Naive B cell (primary cell): Measurements from ENCODE around the gene RAMP3. TPM values are rescaled to one million over a fixed set of nuclear protein-coding genes. Genes with fewer than 3 reads are reported as not detected.
A peak's percentile ranks its signal among the peaks of the same experiment; 100 is the strongest.

ENCODE experiments used
- ATAC-seq, 2 donors: fragments of 150-1000 bp; cut with Tn5 transposase; 2 replicates each; pipeline ENCODE4 v1.10.0; 2021; ENCODE audit warnings: low read depth in 2 of 2, mild to moderate bottlenecking in 2 of 2, moderate library complexity in 2 of 2
- DNase-seq: peaks from one replicate; pipeline ENCODE4 v3.0.0; 2022
- H3K27ac Mint-ChIP-seq, 6 donors: one replicate each; pipeline ENCODE4 v1.8.0; 2020 to 2022; ENCODE audit warnings: mild to moderate bottlenecking in 6 of 6, mixed read lengths in 6 of 6, moderate library complexity in 5 of 6, inconsistent platforms in 2 of 6
- H3K27me3 Mint-ChIP-seq, 3 donors: one replicate each; pipeline ENCODE4 v1.8.0; 2021 to 2022; ENCODE audit warnings: mixed read lengths in 3 of 3, mild to moderate bottlenecking in 1 of 3
- H3K36me3 Mint-ChIP-seq, 2 donors: one replicate each; pipeline ENCODE4 v1.8.0; 2020 to 2022; ENCODE audit warnings: mixed read lengths in 2 of 2, inconsistent platforms in 1 of 2, mild to moderate bottlenecking in 1 of 2
- H3K4me1 Mint-ChIP-seq, 3 donors: one replicate each; pipeline ENCODE4 v1.8.0; 2020 to 2022; ENCODE audit warnings: mixed read lengths in 3 of 3, inconsistent platforms in 1 of 3, mild to moderate bottlenecking in 1 of 3, moderate library complexity in 1 of 3
- H3K4me3 Mint-ChIP-seq, 8 donors: one replicate each; pipeline ENCODE4 v1.8.0; 2020 to 2022; ENCODE audit warnings: mild to moderate bottlenecking in 8 of 8, mixed read lengths in 8 of 8, moderate library complexity in 8 of 8, inconsistent platforms in 2 of 8
- H3K9me3 Mint-ChIP-seq, 7 donors: one replicate each; pipeline ENCODE4 v1.8.0; 2020 to 2022; ENCODE audit warnings: mixed read lengths in 7 of 7, mild to moderate bottlenecking in 5 of 7, inconsistent platforms in 2 of 7, moderate library complexity in 1 of 7
- polyA plus RNA-seq, 6 donors: library from polyadenylated mRNA; unstranded; fragments of 300-500 nt; fragmentation: Illumina TruSeq; gene quantifications; one replicate each; pipeline ENCODE4 v1.2.3, GENCODE V29; 2021; ENCODE audit warnings: low read depth in 6 of 6

The RAMP3 gene
- polyA plus RNA-seq, 6 donors from 2014 or later = not detected

GRCh38 chr7:45223078-45223477, 65.5 kb downstream of the RAMP3 start:
- Mint-ChIP-seq H3K4me3 (no peak overlapping the region), H3K9me3 (no peaks in the 10 kb centered on the region), H3K27me3 (peaks cover 14 to 54% (median 43%) of the 10 kb centered on the region in 3 donors), H3K4me1 (no peaks in the 10 kb centered on the region), H3K27ac (no peak overlapping the region), H3K36me3 (no peaks in the 10 kb centered on the region)
- DNase-seq = no peak
- ATAC-seq = no peak

- no peaks in the 10 kb centered on the region for H3K4me1 Mint-ChIP-seq
- H3K9me3 Mint-ChIP-seq = no peaks in the 10 kb centered on the region
- ATAC-seq = no peak
- DNase-seq = no peak
- H3K36me3 Mint-ChIP-seq = no peaks in the 10 kb centered on the region
- H3K4me3 Mint-ChIP-seq = peak overlapping the region in 1 of 8 donors; percentile 35
- H3K27ac Mint-ChIP-seq = no peak overlapping the region
- peaks cover 14 to 56% (median 51%) of the 10 kb centered on the region in 3 donors for H3K27me3 Mint-ChIP-seq
These were observed 66.4 kb downstream of the RAMP3 start for GRCh38 chr7:45223728-45224630.

- peaks cover 14 to 48% (median 47%) of the 10 kb centered on the region in 3 donors for H3K27me3 Mint-ChIP-seq
These were observed 67.2 kb downstream of the RAMP3 start for GRCh38 chr7:45224832-45225231.

GRCh38 chr7:45225311-45225947, 67.8 kb downstream of the RAMP3 start:
- H3K4me3 Mint-ChIP-seq = no peak overlapping the region
- ATAC-seq (no peak), DNase-seq (no peak)
- no peaks in the 10 kb centered on the region for H3K36me3 Mint-ChIP-seq
- no peaks in the 10 kb centered on the region for H3K4me1 Mint-ChIP-seq
- H3K27me3 Mint-ChIP-seq = peaks cover 20 to 45% (median 45%) of the 10 kb centered on the region in 3 donors
- no peak overlapping the region for H3K27ac Mint-ChIP-seq
- no peaks in the 10 kb centered on the region for H3K9me3 Mint-ChIP-seq

More at GRCh38 chr7:45224832-45225231, 67.2 kb downstream of the RAMP3 start:
- no peak overlapping the region for H3K4me3 Mint-ChIP-seq
- H3K9me3 Mint-ChIP-seq = no peaks in the 10 kb centered on the region
- H3K4me1 Mint-ChIP-seq = no peaks in the 10 kb centered on the region
- ATAC-seq (no peak), DNase-seq (no peak)
- no peak overlapping the region for H3K27ac Mint-ChIP-seq
- H3K36me3 Mint-ChIP-seq = no peaks in the 10 kb centered on the region

GRCh38 chr7:45225948-45226335, 68.4 kb downstream of the RAMP3 start:
- Mint-ChIP-seq H3K9me3 (no peaks in the 10 kb centered on the region), H3K4me3 (no peak overlapping the region), H3K36me3 (no peaks in the 10 kb centered on the region), H3K27me3 (peaks cover 22 to 50% (median 49%) of the 10 kb centered on the region in 3 donors), H3K27ac (no peak overlapping the region), H3K4me1 (no peaks in the 10 kb centered on the region)
- ATAC-seq (no peak), DNase-seq (no peak)

GRCh38 chr7:45229156-45229920, 71.7 kb downstream of the RAMP3 start:
- no peak overlapping the region for H3K4me3 Mint-ChIP-seq
- H3K36me3 Mint-ChIP-seq = no peaks in the 10 kb centered on the region
- peaks cover 31 to 61% (median 47%) of the 10 kb centered on the region in 3 donors for H3K27me3 Mint-ChIP-seq
- no peaks in the 10 kb centered on the region for H3K9me3 Mint-ChIP-seq
- H3K4me1 Mint-ChIP-seq = no peaks in the 10 kb centered on the region
- ATAC-seq = no peak
- DNase-seq = no peak
- no peak overlapping the region for H3K27ac Mint-ChIP-seq

GRCh38 chr7:45230083-45230482, 72.5 kb downstream of the RAMP3 start:
- no peaks in the 10 kb centered on the region for H3K9me3 Mint-ChIP-seq
- ATAC-seq (no peak), DNase-seq (no peak)
- no peak overlapping the region for H3K27ac Mint-ChIP-seq
- no peaks in the 10 kb centered on the region for H3K36me3 Mint-ChIP-seq
- no peaks in the 10 kb centered on the region for H3K4me1 Mint-ChIP-seq
- H3K27me3 Mint-ChIP-seq = peaks cover 34 to 62% (median 44%) of the 10 kb centered on the region in 3 donors
- H3K4me3 Mint-ChIP-seq = no peak overlapping the region

GRCh38 chr7:45230611-45231165, 73.1 kb downstream of the RAMP3 start:
- H3K27ac Mint-ChIP-seq = no peak overlapping the region
- DNase-seq (no peak), ATAC-seq (no peak)
- no peak overlapping the region for H3K4me3 Mint-ChIP-seq
- no peaks in the 10 kb centered on the region for H3K4me1 Mint-ChIP-seq
- H3K27me3 Mint-ChIP-seq = peaks cover 36 to 58% (median 38%) of the 10 kb centered on the region in 3 donors
- H3K36me3 Mint-ChIP-seq = no peaks in the 10 kb centered on the region
- no peaks in the 10 kb centered on the region for H3K9me3 Mint-ChIP-seq

GRCh38 chr7:45233249-45233775, 75.7 kb downstream of the RAMP3 start:
- Mint-ChIP-seq H3K9me3 (no peaks in the 10 kb centered on the region), H3K4me1 (no peaks in the 10 kb centered on the region), H3K36me3 (no peaks in the 10 kb centered on the region), H3K4me3 (no peak overlapping the region), H3K27me3 (peaks cover 31 to 47% (median 36%) of the 10 kb centered on the region in 3 donors), H3K27ac (no peak overlapping the region)
- DNase-seq (no peak), ATAC-seq (no peak)

Other genes with a start within 250 kb of the RAMP3 start
- 100 to 1,000 TPM in 3 of 6 donors, 10 to 100 TPM in 3; 83.1 to 151 (median 99.6) TPM for gene MYO1G, start 178.8 kb upstream of the RAMP3 start, polyA plus RNA-seq
- 100 to 1,000 TPM in 2 of 6 donors, 10 to 100 TPM in 4; 69.3 to 136 (median 77.3) TPM for gene CCM2, start 157.6 kb upstream of the RAMP3 start, polyA plus RNA-seq
- gene NACAD, start 68.8 kb upstream of the RAMP3 start, polyA plus RNA-seq = not detected
- 10 to 100 TPM; 26.5 to 49.9 (median 40.6) TPM for gene TBRG4, start 46.1 kb upstream of the RAMP3 start, polyA plus RNA-seq